22Rv1 (cell line): ENCODE measurements around the gene IL33.

Experiments used
- H3K27ac ChIP-seq: fragments of 450-650 bp; 2 replicates; pipeline ENCODE4 v1.5.1; 2017
- CTCF ChIP-seq: fragments of 450-650 bp; IDR thresholded peaks from 2 replicates; pipeline ENCODE4 v1.5.1; 2017; ENCODE audit warnings: mild to moderate bottlenecking
- ZFX ChIP-seq: fragments of 450-650 bp; IDR thresholded peaks from 2 replicates; pipeline ENCODE4 v1.6.1; 2017; ENCODE audit warnings: antibody characterized with exemption, borderline replicate concordance

IL33 gene

GRCh38 chr9:6186691-6187090, 28.9 kb upstream of the IL33 start:
- TF ChIP-seq ZFX = no peak
- TF ChIP-seq CTCF = no peak
- H3K27ac ChIP-seq = no peak overlapping the region

- TF ChIP-seq CTCF = no peak
- no peak for TF ChIP-seq ZFX
- no peak overlapping the region for H3K27ac ChIP-seq
Measured at GRCh38 chr9:6187272-6187671, 28.3 kb upstream of the IL33 start.

- TF ChIP-seq ZFX (no peak), CTCF (no peak)
- H3K27ac ChIP-seq = no peak overlapping the region
Measured at GRCh38 chr9:6188466-6188865, 27.1 kb upstream of the IL33 start.

GRCh38 chr9:6188906-6189305, 26.7 kb upstream of the IL33 start:
- no peak overlapping the region for H3K27ac ChIP-seq

GRCh38 chr9:6194934-6195333, 20.7 kb upstream of the IL33 start:
- TF ChIP-seq CTCF (peak; percentile 55), ZFX (no peak)
- H3K27ac ChIP-seq = no peak overlapping the region

More at GRCh38 chr9:6188906-6189305, 26.7 kb upstream of the IL33 start:
- TF ChIP-seq CTCF (no peak), ZFX (no peak)

GRCh38 chr9:6195714-6196360, 19.8 kb upstream of the IL33 start:
- no peak overlapping the region for H3K27ac ChIP-seq
- TF ChIP-seq ZFX (no peak), CTCF (no peak)

- TF ChIP-seq ZFX (no peak), CTCF (peak; percentile 44)
- no peak overlapping the region for H3K27ac ChIP-seq
Measured at GRCh38 chr9:6197330-6197729, 18.3 kb upstream of the IL33 start.
